Prostate gland (tissue), 2 donors: ENCODE results near the gene FNDC3B. TPM values are rescaled to one million over a fixed set of nuclear protein-coding genes. Genes with fewer than 3 reads are reported as not detected.
"Not testable (repeated sequence)": the region's sequence is repeated elsewhere in the genome, so short reads cannot be mapped to it uniquely, and the experiment has no call there.

Experiments
- DNase-seq: peaks from one replicate; pipeline ENCODE4 v3.0.0-alpha.2; 2019; ENCODE audit warnings: low spot score
- H3K27ac ChIP-seq, 2 donors: fragments of 200-600 bp; sonication (generic); 2 replicates each; pipeline ENCODE4 v1.5.1; 2017 to 2019
- H3K27me3 ChIP-seq: fragments of 200-600 bp; sonication (generic); replicated peaks from 2 replicates; pipeline ENCODE4 v1.5.1; 2019; ENCODE audit not compliant: insufficient read depth
- H3K36me3 ChIP-seq, 2 donors: fragments of 200-600 bp; sonication (generic); 1 replicate in 1 of 2; 2 replicates in 1 of 2; pipeline versions ENCODE4 v1.5.1 to v1.8.1; 2017 to 2019
- H3K4me1 ChIP-seq: fragments of 200-600 bp; sonication (generic); replicated peaks from 2 replicates; pipeline ENCODE4 v1.5.1; 2019
- H3K4me3 ChIP-seq, 2 donors: fragments of 200-600 bp; sonication (generic); 2 replicates each; pipeline ENCODE4 v1.5.1; 2017 to 2019
- H3K9me3 ChIP-seq: fragments of 200-600 bp; sonication (generic); 2 replicates; pipeline ENCODE4 v1.5.1; 2017
- CTCF ChIP-seq, 4 experiments: fragments of 200-600 bp in 2 of 4; fragments of 450-650 bp in 2 of 4; sonication (generic) in 2 of 4; IDR thresholded peaks; 1 replicate in 3 of 4; 2 replicates in 1 of 4; pipeline ENCODE4 v1.5.1; 2016 to 2019; ENCODE audit warnings: antibody characterized with exemption in 4 of 4, mild to moderate bottlenecking in 2 of 4, moderate library complexity in 2 of 4
- POLR2A ChIP-seq: fragments of 450-650 bp; IDR thresholded peaks from one replicate; pipeline ENCODE4 v1.6.1; 2016; ENCODE audit warnings: antibody characterized with exemption, mild to moderate bottlenecking
- POLR2AphosphoS5 ChIP-seq: sonication (generic); formaldehyde crosslinking; IDR thresholded peaks from one replicate; pipeline ENCODE4 v1.6.1; 2017; ENCODE audit warnings: antibody characterized with exemption
- WGBS: methylation state at CpG from one replicate; pipeline ENCODE4 v1.1.5; 2018; 5-methylcytosine and 5-hydroxymethylcytosine counted together
- intact Hi-C: fragments of 100-400 bp; cut with DNase I; formaldehyde crosslinking; loops from one replicate; pipeline ENCODE4 v1.14.2; 2022
- total RNA-seq, 2 donors: library from RNA; depleted of rRNA; stranded (reverse); fragments of >200 nt; gene quantifications; one replicate each; pipeline ENCODE4 v1.1.0, GENCODE V29; 2016

The FNDC3B gene
- total RNA-seq, 2 donors from 2014 or later: 35.9 to 62.4 TPM

GRCh38 chr3:172042136-172042662 is 2.8 kb downstream of the FNDC3B start:
- TF ChIP-seq POLR2A: no peak
- TF ChIP-seq CTCF (IDR thresholded peaks at IDR 0.05): no peak
- no peak for TF ChIP-seq POLR2AphosphoS5
- peak overlapping the region in 1 of 2 donors; percentile 98 for H3K27ac ChIP-seq
- H3K9me3 ChIP-seq: no peaks in the 10 kb centered on the region
- no peak overlapping the region for H3K4me3 ChIP-seq
- H3K4me1 ChIP-seq: no peaks in the 10 kb centered on the region
- H3K36me3 ChIP-seq: no peaks in the 10 kb centered on the region
- WGBS: 58% methylated on average over 6 of the region's 6 CpGs
- no peak for DNase-seq
- H3K27me3 ChIP-seq: no peaks in the 10 kb centered on the region
- intact Hi-C loops: loop anchor here (10.0 kb wide), 1 partner anchor 213 kb away; no protein-coding TSS in a partner anchor

- not testable (repeated sequence) for H3K9me3 ChIP-seq, H3K4me3 ChIP-seq, DNase-seq, H3K36me3 ChIP-seq, H3K27me3 ChIP-seq, H3K27ac ChIP-seq, H3K4me1 ChIP-seq
- 93% methylated on average over 21 of the region's 21 CpGs for WGBS
- intact Hi-C loops: loop anchor here (10.0 kb wide), 1 partner anchor 212 kb away; no protein-coding TSS in a partner anchor
Measured at GRCh38 chr3:172042663-172043179, 3.3 kb downstream of the FNDC3B start.

GRCh38 chr3:172043233-172043632 is 3.9 kb downstream of the FNDC3B start:
- Histone ChIP-seq H3K36me3 (no peaks in the 10 kb centered on the region), H3K27ac (no peak overlapping the region), H3K4me1 (no peaks in the 10 kb centered on the region), H3K9me3 (no peaks in the 10 kb centered on the region), H3K27me3 (no peaks in the 10 kb centered on the region), H3K4me3 (no peak overlapping the region)
- intact Hi-C loops: loop anchor here (10.0 kb wide), 1 partner anchor 212 kb away; no protein-coding TSS in a partner anchor
- TF ChIP-seq POLR2AphosphoS5: no peak
- DNase-seq: no peak
- 91% methylated on average over 5 of the region's 5 CpGs for WGBS

GRCh38 chr3:172043766-172044165 is 4.4 kb downstream of the FNDC3B start:
- H3K36me3 ChIP-seq: no peaks in the 10 kb centered on the region
- no peak for DNase-seq
- intact Hi-C loops: loop anchor here (10.0 kb wide), 1 partner anchor 211 kb away; no protein-coding TSS in a partner anchor
- TF ChIP-seq CTCF (IDR thresholded peaks at IDR 0.05) (no peak), POLR2AphosphoS5 (no peak), POLR2A (no peak)
- no peaks in the 10 kb centered on the region for H3K27me3 ChIP-seq
- 82% methylated on average over 5 of the region's 5 CpGs for whole genome bisulfite sequencing
- no peaks in the 10 kb centered on the region for H3K4me1 ChIP-seq
- H3K27ac ChIP-seq: no peak overlapping the region
- no peak overlapping the region for H3K4me3 ChIP-seq
- H3K9me3 ChIP-seq: no peaks in the 10 kb centered on the region

GRCh38 chr3:172044833-172045585 is 5.6 kb downstream of the FNDC3B start:
- intact Hi-C loops: loop anchor here (10.0 kb wide), 1 partner anchor 210 kb away; no protein-coding TSS in a partner anchor

More at GRCh38 chr3:172044833-172045585, 5.6 kb downstream of the FNDC3B start:
- Histone ChIP-seq H3K4me3 (no peak overlapping the region), H3K27ac (no peak overlapping the region), H3K27me3 (no peaks in the 10 kb centered on the region), H3K9me3 (no peaks in the 10 kb centered on the region), H3K4me1 (no peaks in the 10 kb centered on the region), H3K36me3 (no peaks in the 10 kb centered on the region)
- no peak for DNase-seq
- 48% methylated on average over 4 of the region's 4 CpGs for WGBS
- no peak for TF ChIP-seq CTCF (IDR thresholded peaks at IDR 0.05)
- TF ChIP-seq POLR2AphosphoS5: no peak
- TF ChIP-seq POLR2A: no peak
